ENCODE results near the gene EDC4.

The EDC4 gene

DNA sequence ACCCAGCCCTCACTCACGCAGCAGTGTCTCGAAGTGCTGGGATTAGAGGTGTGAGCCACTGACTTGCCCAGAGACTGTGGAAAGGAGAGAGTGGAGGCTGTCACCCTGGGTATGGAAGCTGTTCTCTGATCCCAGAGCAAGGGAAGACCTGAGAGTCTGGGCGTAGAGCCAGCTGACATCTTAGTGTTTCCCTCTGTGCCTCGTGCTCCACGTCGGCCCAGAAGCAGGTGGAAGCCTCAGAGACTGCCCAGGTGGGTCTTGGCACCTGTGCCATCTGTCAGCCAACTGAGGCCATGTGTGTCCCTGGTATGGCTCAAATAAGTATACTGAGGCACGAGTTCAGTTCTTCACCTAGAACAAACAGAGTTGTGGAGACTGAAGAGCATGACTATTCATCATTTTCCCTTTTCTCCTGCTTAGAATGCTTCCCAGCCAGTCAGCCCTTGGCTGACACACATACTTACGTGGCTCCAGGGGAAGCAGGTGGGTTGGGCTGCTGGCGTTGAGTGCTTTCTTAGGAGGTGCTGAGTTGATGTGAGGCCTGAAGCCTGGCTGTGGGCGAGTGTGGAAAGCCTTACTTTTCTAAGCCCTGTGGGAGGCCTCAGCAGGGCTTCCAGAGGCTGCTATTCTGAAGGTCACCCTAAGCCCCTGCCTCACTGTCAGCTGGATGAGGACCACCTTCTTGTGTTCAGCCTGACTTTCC lies 50.7 kb downstream of the EDC4 start:
- in situ Hi-C loops (cut with MboI; ENCODE audit: low pct_unique_long_range_greater_than_20kb, low sequenced_read_pairs, unreplicated experiment), result loop anchor here (10.0 to 25.0 kb wide), 2 partner anchors 239 to 386 kb away; partner anchors contain the start of gene RIPOR1
- TF ChIP-seq, protein P1, sequence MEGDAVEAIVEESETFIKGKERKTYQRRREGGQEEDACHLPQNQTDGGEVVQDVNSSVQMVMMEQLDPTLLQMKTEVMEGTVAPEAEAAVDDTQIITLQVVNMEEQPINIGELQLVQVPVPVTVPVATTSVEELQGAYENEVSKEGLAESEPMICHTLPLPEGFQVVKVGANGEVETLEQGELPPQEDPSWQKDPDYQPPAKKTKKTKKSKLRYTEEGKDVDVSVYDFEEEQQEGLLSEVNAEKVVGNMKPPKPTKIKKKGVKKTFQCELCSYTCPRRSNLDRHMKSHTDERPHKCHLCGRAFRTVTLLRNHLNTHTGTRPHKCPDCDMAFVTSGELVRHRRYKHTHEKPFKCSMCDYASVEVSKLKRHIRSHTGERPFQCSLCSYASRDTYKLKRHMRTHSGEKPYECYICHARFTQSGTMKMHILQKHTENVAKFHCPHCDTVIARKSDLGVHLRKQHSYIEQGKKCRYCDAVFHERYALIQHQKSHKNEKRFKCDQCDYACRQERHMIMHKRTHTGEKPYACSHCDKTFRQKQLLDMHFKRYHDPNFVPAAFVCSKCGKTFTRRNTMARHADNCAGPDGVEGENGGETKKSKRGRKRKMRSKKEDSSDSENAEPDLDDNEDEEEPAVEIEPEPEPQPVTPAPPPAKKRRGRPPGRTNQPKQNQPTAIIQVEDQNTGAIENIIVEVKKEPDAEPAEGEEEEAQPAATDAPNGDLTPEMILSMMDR (IDR thresholded peaks at IDR 0.05; ENCODE audit: extremely low read depth, insufficient read depth, missing control alignments), result no peak
- DNase-seq (ENCODE audit: low spot score), result no peak

DNA sequence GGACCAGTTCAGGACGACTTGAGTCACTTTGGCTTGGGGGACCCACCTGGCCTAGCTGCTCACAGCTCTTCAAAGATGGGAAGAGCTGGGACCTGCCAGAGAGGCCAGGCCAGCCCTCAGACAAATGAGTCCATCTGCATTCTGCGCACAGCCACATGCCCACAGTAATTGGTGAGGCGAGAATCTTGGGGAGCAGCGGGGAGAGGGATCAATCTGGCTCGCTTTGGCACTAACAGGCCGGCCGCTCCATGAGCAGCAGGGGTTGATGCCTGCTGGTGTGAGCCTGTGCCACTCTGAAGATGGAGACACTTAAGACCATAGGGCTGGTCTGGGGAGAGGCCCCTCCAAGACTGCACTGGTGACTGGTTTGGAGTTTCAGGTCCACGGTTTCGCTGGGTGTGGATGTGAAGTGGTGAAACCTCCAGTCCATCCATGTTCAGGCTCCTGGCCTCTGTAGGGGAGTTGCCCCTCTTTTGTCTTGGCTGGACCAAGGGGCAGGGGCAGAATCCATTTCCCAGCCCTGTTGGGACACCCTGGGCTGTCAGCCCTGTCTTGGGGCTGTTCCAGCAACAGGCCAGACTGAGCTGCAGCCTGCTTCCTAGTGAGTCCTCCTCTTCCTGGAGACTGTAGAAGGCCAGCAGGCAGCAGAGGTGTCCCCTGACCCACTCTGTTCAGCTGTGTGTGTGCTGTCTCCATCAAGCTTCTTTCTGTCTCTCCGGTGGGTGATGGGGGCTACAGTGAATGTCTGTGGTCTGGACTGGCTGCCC lies 51.5 kb downstream of the EDC4 start:
- in situ Hi-C loops (cut with MboI; ENCODE audit: low pct_unique_long_range_greater_than_20kb, low sequenced_read_pairs, unreplicated experiment), result loop anchor here (10.0 to 25.0 kb wide), 2 partner anchors 240 to 387 kb away; partner anchors contain the start of gene RIPOR1
- no peak for DNase-seq (ENCODE audit: low spot score)
- TF ChIP-seq, protein P1 (IDR thresholded peaks at IDR 0.05; ENCODE audit: extremely low read depth, insufficient read depth, missing control alignments), result no peak

DNA sequence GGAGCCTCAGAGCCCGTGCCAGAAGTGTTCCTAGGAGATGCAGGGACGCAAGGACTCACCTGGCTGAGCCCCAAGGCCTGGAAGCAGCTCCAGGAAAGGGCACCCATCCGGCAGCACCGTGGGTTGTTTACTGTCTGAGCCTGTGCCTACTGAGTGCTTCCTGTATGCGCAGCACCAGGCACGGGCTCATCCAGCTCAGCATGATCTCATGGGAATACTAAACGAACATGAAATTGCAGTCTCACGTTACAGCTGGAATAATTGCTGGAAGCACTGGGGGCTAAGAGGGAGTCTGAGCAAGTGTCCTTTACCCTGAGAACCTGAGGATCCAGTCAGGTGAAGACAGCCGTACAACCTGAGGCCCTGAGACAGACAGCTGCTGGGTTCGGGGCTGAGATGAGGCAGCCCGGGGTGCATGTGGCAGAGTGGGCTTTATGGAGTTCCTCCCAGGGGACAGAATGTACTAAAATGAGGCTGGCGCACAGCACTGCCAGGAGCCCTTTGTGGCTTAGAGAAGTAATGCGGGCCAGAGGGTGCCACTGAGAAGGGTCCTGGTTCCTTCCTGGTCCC lies 53.4 kb downstream of the EDC4 start:
- TF ChIP-seq, protein P1 (IDR thresholded peaks at IDR 0.05; ENCODE audit: extremely low read depth, insufficient read depth, missing control alignments), result no peak

DNA sequence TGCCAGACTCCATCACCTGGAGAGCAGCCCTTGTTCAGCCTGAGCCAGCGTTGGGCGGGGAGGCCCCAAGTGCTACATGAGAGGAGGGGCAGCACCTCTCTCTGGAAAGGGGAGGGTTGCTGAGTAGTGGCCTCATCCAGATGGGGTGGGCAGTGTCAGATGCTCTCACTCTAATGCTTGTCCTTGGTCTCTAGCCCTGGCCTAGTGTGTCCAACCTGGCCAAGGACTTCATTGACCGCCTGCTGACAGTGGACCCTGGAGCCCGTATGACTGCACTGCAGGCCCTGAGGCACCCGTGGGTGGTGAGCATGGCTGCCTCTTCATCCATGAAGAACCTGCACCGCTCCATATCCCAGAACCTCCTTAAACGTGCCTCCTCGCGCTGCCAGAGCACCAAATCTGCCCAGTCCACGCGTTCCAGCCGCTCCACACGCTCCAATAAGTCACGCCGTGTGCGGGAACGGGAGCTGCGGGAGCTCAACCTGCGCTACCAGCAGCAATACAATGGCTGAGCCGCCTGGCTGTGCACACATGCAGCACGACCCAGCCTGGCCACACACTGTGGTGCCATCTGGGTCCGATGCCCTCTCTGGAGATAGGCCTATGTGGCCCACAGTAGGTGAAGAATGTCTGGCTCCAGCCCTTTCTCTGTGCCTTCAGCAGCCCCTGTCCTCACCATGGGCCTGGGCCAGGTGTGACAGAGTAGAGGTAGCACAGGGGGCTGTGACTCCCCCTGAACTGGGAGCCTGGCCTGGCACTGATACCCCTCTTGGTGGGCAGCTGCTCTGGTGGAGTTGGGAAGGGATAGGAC lies 54.5 kb downstream of the EDC4 start:
- DNase-seq (ENCODE audit: low spot score), result no peak
- in situ Hi-C loops (cut with MboI; ENCODE audit: low pct_unique_long_range_greater_than_20kb, low sequenced_read_pairs, unreplicated experiment), result loop anchor here (10.0 kb wide), 1 partner anchor 243 kb away; no protein-coding TSS in a partner anchor

More for the DNA sequence above, 53.4 kb downstream of the EDC4 start:
- no peak for DNase-seq (ENCODE audit: low spot score)
- in situ Hi-C loops (cut with MboI; ENCODE audit: low pct_unique_long_range_greater_than_20kb, low sequenced_read_pairs, unreplicated experiment), result loop anchor here (10.0 kb wide), 1 partner anchor 241 kb away; no protein-coding TSS in a partner anchor

DNA sequence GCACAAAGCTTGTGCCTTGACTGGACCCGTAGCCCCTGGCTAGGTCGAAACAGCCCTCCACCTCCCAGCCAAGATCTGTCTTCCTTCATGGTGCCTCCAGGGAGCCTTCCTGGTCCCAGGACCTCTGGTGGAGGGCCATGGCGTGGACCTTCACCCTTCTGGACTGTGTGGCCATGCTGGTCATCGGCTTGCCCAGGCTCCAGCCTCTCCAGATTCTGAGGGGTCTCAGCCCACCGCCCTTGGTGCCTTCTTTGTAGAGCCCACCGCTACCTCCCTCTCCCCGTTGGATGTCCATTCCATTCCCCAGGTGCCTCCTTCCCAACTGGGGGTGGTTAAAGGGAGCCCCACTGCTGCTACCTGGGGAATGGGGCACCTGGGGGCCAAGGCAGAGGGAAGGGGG lies 55.3 kb downstream of the EDC4 start:
- in situ Hi-C loops (cut with MboI; ENCODE audit: low pct_unique_long_range_greater_than_20kb, low sequenced_read_pairs, unreplicated experiment), result loop anchor here (10.0 kb wide), 1 partner anchor 243 kb away; no protein-coding TSS in a partner anchor
- no peak for DNase-seq (ENCODE audit: low spot score)
- TF ChIP-seq, protein P1 (IDR thresholded peaks at IDR 0.05; ENCODE audit: extremely low read depth, insufficient read depth, missing control alignments), result no peak

More for the DNA sequence above, 54.5 kb downstream of the EDC4 start:
- TF ChIP-seq, protein P1 (IDR thresholded peaks at IDR 0.05; ENCODE audit: extremely low read depth, insufficient read depth, missing control alignments), result no peak

Data from GM13977 (cell line).